Left forelimb (tissue), 1 donor: ENCODE data around the gene RYR3.

ENCODE experiments used
- DNase-seq: peaks from one replicate; pipeline ENCODE4 v3.0.0-alpha.2; 2018; ENCODE audit warnings: low spot score

The RYR3 gene

GRCh38 chr15:33644304-33644703 lies 333.5 kb downstream of the RYR3 start:
- DNase-seq: no peak

- DNase-seq: no peak
Observed at GRCh38 chr15:33646744-33647143, 336.0 kb downstream of the RYR3 start.

- DNase-seq: no peak
Observed at GRCh38 chr15:33649217-33649933, 338.6 kb downstream of the RYR3 start.

- no peak for DNase-seq
Observed at GRCh38 chr15:33654860-33655259, 344.1 kb downstream of the RYR3 start.

- no peak for DNase-seq
Observed at GRCh38 chr15:33655488-33655887, 344.7 kb downstream of the RYR3 start.

GRCh38 chr15:33656168-33656567 lies 345.4 kb downstream of the RYR3 start:
- no peak for DNase-seq

GRCh38 chr15:33660151-33660550 lies 349.4 kb downstream of the RYR3 start:
- DNase-seq: no peak

GRCh38 chr15:33662014-33662413 lies 351.2 kb downstream of the RYR3 start:
- DNase-seq: no peak

GRCh38 chr15:33664947-33665346 lies 354.2 kb downstream of the RYR3 start:
- no peak for DNase-seq

- DNase-seq: no peak
Observed at GRCh38 chr15:33670567-33670966, 359.8 kb downstream of the RYR3 start.

GRCh38 chr15:33671456-33671855 lies 360.7 kb downstream of the RYR3 start:
- no peak for DNase-seq

GRCh38 chr15:33675246-33675645 lies 364.5 kb downstream of the RYR3 start:
- no peak for DNase-seq

GRCh38 chr15:33677238-33677830 lies 366.6 kb downstream of the RYR3 start:
- DNase-seq: no peak

- no peak for DNase-seq
Observed at GRCh38 chr15:33678176-33678575, 367.4 kb downstream of the RYR3 start.

- no peak for DNase-seq
Observed at GRCh38 chr15:33678602-33679001, 367.8 kb downstream of the RYR3 start.

- no peak for DNase-seq
Observed at GRCh38 chr15:33679061-33679460, 368.3 kb downstream of the RYR3 start.

- no peak for DNase-seq
Observed at GRCh38 chr15:33680336-33680735, 369.6 kb downstream of the RYR3 start.

- no peak for DNase-seq
Observed at GRCh38 chr15:33693166-33693800, 382.5 kb downstream of the RYR3 start.

- DNase-seq: no peak
Observed at GRCh38 chr15:33698126-33698525, 387.4 kb downstream of the RYR3 start.

- no peak for DNase-seq
Observed at GRCh38 chr15:33699145-33699544, 388.4 kb downstream of the RYR3 start.

- no peak for DNase-seq
Observed at GRCh38 chr15:33699691-33700447, 389.1 kb downstream of the RYR3 start.

GRCh38 chr15:33700695-33701303 lies 390.0 kb downstream of the RYR3 start:
- DNase-seq: peak; percentile 72
